A673 (cell line): ENCODE measurements around the gene OR2H2. TPM values are rescaled to one million over a fixed set of nuclear protein-coding genes. Genes with fewer than 3 reads are reported as not detected.

Experiments used
- BruUV-seq: library from RNA; stranded (reverse); fragments of 400-500 nt; replicated peaks from 2 replicates; lab custom pipeline; 2021; lab: Mats Ljungman, UMichigan
- CTCF ChIA-PET: fragments of 300-600 bp; sonication (Branson Sonifier 250); formaldehyde crosslinking; loops from one replicate; lab custom pipeline; 2022; ENCODE audit warnings: antibody characterized with exemption; lab: Charles Lee
- POLR2A ChIA-PET: fragments of 300-600 bp; sonication (Branson Sonifier 250); formaldehyde crosslinking; loops from one replicate; lab custom pipeline; 2022; ENCODE audit warnings: antibody characterized with exemption; ENCODE audit not compliant: low non-redundant PET; lab: Charles Lee
- DNase-seq: peaks from one replicate; pipeline ENCODE4 v3.0.0-alpha.2; 2015; ENCODE audit warnings: low spot score
- H3K27ac ChIP-seq: fragments of 200-600 bp; sonication (generic); 2 replicates; pipeline ENCODE4 v1.5.1; 2016; ENCODE audit warnings: mixed run types, low read depth, mild to moderate bottlenecking, mixed read lengths, antibody characterized with exemption, low read length; ENCODE audit not compliant: poor library complexity, severe bottlenecking
- H3K27me3 ChIP-seq: fragments of 200-600 bp; sonication (generic); replicated peaks from 2 replicates; pipeline ENCODE4 v1.6.1; 2017; ENCODE audit warnings: mixed run types, low read depth, mild to moderate bottlenecking, mixed read lengths, antibody characterized with exemption, low read length; ENCODE audit not compliant: insufficient read depth, poor library complexity
- H3K36me3 ChIP-seq: fragments of 200-600 bp; sonication (generic); 2 replicates; pipeline ENCODE4 v1.6.1; 2016; ENCODE audit warnings: mixed run types, mild to moderate bottlenecking, mixed read lengths, antibody characterized with exemption, low read length; ENCODE audit not compliant: insufficient read depth, poor library complexity, severe bottlenecking
- H3K4me1 ChIP-seq: fragments of 200-600 bp; sonication (generic); 2 replicates; pipeline ENCODE4 v1.6.1; 2017; ENCODE audit warnings: mixed run types, mild to moderate bottlenecking, mixed read lengths, antibody characterized with exemption, low read length; ENCODE audit not compliant: insufficient read depth, poor library complexity, severe bottlenecking
- H3K4me3 ChIP-seq: fragments of 200-600 bp; sonication (generic); 2 replicates; pipeline ENCODE4 v1.5.1; 2016; ENCODE audit warnings: low read depth, mixed run types, mild to moderate bottlenecking, mixed read lengths, low read length; ENCODE audit not compliant: poor library complexity, severe bottlenecking
- H3K9me3 ChIP-seq: fragments of 200-600 bp; sonication (generic); 2 replicates; pipeline ENCODE4 v1.6.1; 2016; ENCODE audit warnings: mixed run types, low read depth, mild to moderate bottlenecking, mixed read lengths, antibody characterized with exemption, low read length; ENCODE audit not compliant: poor library complexity, severe bottlenecking
- CTCF ChIP-seq: fragments of 300-800, 200-600 bp; sonication (generic); conservative IDR thresholded peaks from 2 replicates; pipeline ENCODE4 v1.5.1; 2017; ENCODE audit warnings: low read depth, mild to moderate bottlenecking, antibody characterized with exemption, low read length, moderate library complexity, mixed read lengths
- EZH2 ChIP-seq: fragments of 200-600 bp; sonication (generic); IDR thresholded peaks from 2 replicates; pipeline ENCODE4 v1.6.1; 2017; ENCODE audit warnings: borderline replicate concordance, low read depth, mild to moderate bottlenecking, mixed read lengths, antibody characterized with exemption, low read length; ENCODE audit not compliant: poor library complexity, severe bottlenecking
- intact Hi-C: fragments of 100-400 bp; cut with micrococcal nuclease; formaldehyde crosslinking; loops from one replicate; pipeline ENCODE4 v1.10.0; 2022; ENCODE audit not compliant: unreplicated experiment
- total RNA-seq: library from RNA; stranded (reverse); gene quantifications from 2 replicates; pipeline ENCODE4 v1.2.3, GENCODE V29; 2021

The OR2H2 gene
- total RNA-seq, 1 experiment from 2014 or later: not detected

GRCh38 chr6:29630315-29630714 lies 45.4 kb downstream of the OR2H2 start:
- CTCF ChIA-PET: interaction anchor here (1.1 kb wide), 1 partner anchor 20 kb away, joined by 3 read pairs; no protein-coding TSS in a partner anchor
- H3K4me1 ChIP-seq: peaks cover 53% of the 10 kb centered on the region
- no peak overlapping the region for H3K4me3 ChIP-seq
- H3K36me3 ChIP-seq: no peaks in the 10 kb centered on the region
- POLR2A ChIA-PET: no interaction called here
- no peak for DNase-seq
- no peaks in the 10 kb centered on the region for H3K9me3 ChIP-seq
- TF ChIP-seq CTCF (no peak), EZH2 (no peak)
- intact Hi-C loops: no loop called here
- no peak overlapping the region for H3K27ac ChIP-seq
- BruUV-seq: no TSS peak
- no peaks in the 10 kb centered on the region for H3K27me3 ChIP-seq

GRCh38 chr6:29631209-29631810 lies 46.4 kb downstream of the OR2H2 start:
- intact Hi-C loops: no loop called here
- Histone ChIP-seq H3K27ac (no peak overlapping the region), H3K27me3 (no peaks in the 10 kb centered on the region), H3K9me3 (no peaks in the 10 kb centered on the region), H3K4me3 (peak overlapping the region; percentile 84), H3K4me1 (peaks cover 43% of the 10 kb centered on the region), H3K36me3 (no peaks in the 10 kb centered on the region)
- POLR2A ChIA-PET: no interaction called here
- DNase-seq: no peak
- CTCF ChIA-PET: no interaction called here
- BruUV-seq: no TSS peak
- TF ChIP-seq EZH2 (no peak), CTCF (no peak)

GRCh38 chr6:29631860-29632731 lies 47.2 kb downstream of the OR2H2 start:
- peak; percentile 82 for DNase-seq
- BruUV-seq: TSS peak; percentile 45
- Histone ChIP-seq H3K4me1 (peaks cover 35% of the 10 kb centered on the region), H3K27me3 (no peaks in the 10 kb centered on the region), H3K36me3 (no peaks in the 10 kb centered on the region), H3K4me3 (peak overlapping the region; percentile 84), H3K9me3 (no peaks in the 10 kb centered on the region), H3K27ac (peak overlapping the region; percentile 77)
- no peak for TF ChIP-seq CTCF
- TF ChIP-seq EZH2: no peak
- ChIA-PET POLR2A (no interaction called here), CTCF (interaction anchor here (0.6 to 2.0 kb wide), 4 partner anchors 17 to 406 kb away, joined by 3 to 15 read pairs (median 6); no protein-coding TSS in a partner anchor)
- intact Hi-C loops: no loop called here
